ENCODE measurements around the gene MCF2L2.

Gene MCF2L2

DNA sequence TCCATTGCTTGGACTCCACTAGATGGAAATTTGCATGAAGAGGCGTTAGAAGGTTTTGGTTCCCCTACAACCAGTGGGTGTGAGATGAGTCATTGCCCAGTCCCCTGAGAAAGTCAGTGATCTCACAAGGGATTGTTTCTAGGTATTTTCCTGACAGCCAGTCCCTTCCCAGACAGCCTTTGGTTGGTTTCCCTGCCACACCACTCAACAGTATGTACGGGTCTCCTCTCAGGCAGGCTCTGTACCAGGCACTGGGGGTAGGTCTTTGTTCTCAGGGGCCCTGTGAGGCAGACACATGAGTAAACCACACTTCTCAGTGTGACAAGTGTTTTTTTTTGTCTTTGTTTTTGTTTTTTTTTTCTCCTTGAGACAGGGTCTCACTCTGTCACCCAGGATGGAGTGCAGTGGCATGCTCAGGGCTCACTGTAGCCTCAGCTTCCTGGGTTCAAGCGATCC, 269.8 kb downstream of the MCF2L2 start:
- DNase-seq = peak; percentile 62

DNA sequence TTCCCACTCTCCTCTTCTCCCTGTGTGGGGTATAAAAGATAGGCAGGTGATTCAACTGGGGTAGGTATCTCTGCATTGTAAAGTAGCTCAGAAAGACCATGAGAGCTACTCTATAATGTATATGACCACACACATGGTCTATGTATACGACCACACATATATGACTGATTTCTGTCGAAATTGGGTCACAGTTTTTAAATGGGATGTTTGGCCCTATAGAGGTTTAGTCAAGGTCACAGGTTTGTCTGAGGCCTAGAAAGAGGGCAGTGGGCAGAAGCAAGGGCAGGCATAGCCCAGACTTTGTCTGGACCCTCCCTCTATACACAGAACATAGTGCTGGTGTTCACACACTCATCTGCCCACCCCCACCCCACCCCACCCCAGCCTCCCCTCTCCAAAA, 270.3 kb downstream of the MCF2L2 start:
- no peak for DNase-seq

DNA sequence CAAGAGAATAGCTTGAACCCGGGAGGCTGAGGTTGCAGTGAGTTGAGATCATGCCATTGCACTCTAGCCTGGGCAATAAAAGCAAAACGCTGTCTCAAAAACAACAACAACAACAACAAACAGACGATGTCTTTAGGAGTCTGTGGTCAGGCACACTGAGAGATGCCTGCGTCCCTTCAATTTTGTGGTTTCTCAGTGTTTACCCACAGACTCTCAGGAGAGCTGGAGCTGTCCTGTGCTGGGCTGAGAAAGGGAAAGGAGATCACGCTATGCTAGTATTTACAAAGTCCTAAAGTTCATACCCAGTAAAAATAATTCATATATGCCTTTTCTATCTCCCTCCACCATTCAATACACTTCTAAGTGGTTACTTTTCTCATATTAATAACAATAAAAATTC, 272.2 kb downstream of the MCF2L2 start:
- no peak for DNase-seq

DNA sequence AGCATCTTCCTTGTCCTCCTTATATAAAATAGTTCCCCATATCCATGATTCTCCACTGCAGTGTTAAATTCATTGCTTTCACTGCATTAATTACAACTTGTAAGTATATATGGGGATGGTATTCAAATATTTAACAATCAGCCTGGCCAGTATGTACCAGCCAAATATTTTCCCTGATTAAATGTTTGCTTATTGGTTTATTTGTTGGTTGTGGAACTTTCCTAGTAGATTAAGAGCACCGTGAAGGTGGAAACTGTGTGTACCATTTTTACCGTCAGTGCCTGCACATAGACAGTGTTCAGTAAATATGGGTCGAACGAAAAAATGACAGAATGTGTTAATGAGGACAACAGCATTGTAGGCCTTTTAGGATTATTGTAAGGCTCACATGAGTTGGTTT, 272.9 kb downstream of the MCF2L2 start:
- DNase-seq = no peak

DNA sequence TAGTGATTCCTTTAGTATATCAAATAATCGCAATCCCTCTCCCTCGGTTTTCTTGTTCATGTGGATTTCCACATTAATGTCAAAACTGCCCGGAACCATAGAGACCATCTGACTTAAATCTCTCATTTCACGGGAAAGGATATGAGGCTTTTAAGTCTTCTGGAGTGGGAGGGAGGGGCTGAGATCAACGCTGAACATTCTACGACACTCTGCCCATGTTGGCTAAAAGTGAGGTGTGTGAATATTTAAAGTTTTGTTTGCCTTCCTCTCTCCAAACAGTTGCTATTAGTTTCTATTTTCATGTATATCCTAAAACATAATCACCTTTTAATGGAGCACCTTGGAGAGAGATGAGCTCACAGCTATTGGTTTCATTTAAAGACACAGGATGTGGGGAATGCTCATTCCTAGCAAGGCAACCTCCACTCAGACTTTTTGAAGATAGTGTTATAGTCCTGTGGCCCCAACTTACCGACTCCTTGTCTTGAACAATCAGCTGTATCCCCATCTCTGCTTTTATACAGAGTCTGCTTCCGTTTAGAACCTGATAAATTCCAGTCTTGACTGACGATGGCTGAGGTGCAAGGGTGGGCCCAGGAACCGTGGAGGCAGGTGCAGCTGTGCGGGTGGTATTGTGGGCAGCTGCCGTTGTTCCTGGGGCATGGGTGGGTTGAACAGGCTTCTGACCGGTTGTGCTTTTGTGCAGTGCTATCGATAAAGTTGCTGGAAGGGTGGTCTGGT, 275.0 kb downstream of the MCF2L2 start:
- DNase-seq = no peak

DNA sequence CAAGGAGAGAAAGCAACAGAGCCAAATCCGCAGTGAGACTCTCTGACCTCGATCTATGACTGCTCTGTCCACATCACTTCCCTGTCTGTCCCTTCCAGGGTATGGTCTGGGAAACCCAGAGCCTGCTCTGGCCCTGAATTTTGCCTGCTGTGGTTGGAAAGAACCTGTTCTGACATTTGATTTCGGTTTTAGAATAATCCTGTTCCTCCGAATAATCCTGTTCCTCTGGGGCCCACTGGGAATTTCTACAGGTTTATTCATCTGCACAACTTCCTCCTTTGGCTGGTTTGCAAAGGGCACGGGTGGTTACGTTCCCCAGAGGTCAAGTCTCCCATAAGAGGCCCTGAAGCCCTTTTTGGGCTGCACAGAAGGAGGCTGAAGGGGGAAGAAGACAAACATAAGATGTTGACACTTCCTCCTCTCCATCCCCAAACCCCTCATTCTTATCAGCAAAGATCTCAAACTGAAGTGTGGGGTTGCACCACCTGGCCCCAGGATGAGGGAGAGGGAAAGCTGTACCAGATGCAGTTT, 276.5 kb downstream of the MCF2L2 start:
- DNase-seq = no peak

DNA sequence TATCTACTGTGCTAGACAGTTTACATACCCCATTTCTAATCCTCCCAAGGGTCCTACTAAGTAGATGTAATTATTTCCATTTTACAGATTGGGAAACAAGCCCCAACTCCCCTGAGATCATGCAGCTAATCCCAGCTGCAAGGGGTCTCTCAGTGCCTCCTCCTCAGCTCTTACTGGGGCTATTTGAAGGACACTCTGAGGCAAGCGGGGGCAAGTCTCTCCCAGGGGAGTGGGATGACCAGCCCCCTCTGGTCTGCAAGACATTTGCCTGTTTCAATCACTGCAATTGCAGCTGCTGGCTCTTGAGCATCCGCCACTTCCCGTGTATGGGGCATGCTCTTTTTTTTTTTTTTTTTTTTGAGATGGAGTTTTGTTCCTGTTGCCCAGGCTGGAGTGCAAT, 277.3 kb downstream of the MCF2L2 start:
- no peak for DNase-seq

DNA sequence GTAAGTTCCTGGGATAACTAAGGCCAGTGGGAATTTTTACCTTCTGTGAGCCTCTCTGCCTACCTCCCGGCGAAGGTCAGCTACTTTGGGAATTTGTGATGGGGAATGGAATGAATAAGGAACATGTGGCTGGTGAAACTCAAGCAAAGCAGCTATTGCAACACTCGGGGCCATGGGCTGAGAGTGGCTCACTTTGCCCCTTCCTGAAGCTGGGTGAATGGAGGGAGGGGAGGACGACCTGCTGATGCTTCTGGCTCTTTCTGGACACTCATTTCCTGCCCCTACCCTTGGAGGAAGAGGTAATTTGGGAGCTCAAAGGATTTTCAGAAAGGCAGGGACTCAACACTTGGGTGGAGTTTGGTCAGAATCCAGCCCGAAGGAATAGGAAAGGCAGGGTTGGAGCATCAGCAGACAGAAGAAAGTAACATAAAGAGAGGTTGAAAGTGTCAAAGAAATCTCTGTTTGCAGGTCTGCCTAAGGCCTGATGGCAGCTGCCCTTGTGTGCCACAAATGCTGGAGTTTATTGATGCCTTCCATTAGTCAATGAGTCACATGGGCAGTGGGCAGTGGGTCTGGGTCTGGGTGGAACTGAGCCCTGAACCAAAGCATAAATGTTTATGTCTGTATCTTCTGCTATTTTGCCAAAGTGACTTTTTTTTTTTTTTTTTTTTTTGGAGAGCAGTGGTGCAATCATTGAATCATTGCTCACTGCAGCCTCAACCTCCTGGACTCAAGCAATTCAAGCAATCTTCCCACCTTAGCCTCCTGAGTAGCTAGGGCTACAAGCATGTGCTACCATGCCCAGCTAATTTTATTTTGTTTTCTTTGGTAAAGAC, 278.3 kb downstream of the MCF2L2 start:
- no peak for DNase-seq

DNA sequence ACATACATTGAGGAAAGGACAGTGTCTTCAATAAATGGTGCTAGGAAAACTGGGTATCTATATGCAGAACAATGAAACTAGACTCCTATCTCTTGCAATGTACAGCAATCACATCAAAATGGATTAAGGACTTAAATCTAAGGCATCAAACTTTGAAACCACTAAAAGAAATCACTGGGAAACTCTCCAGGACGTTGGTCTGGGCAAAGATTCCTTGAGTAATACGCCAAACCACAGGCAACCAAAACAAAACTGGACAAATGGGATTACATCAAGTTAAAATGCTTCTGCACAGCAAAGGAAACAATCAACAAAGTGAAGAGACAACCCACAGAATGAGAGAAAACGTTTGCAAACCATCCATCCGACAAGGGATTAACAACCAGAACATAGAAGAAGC, 280.4 kb downstream of the MCF2L2 start:
- DNase-seq = no peak

DNA sequence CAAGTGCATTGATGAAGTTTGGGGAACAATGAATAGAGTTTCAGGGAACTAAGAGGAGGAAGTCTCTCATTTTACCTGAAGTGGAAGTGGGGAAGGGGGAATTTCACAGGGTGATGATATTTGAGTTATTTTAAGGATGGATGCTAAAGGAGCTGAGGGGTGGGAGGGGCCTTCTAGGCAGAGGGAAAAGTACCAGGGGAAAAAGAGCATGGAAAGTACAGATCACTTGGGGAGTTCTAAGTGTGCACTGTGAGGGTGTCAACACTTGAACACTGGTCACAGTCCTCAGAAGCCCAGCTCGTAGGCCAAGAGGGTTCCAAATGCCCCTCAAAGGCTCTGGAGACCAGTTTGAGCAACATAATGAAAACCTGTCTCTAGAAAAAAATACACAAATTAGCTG, 284.1 kb downstream of the MCF2L2 start:
- no peak for DNase-seq

DNA sequence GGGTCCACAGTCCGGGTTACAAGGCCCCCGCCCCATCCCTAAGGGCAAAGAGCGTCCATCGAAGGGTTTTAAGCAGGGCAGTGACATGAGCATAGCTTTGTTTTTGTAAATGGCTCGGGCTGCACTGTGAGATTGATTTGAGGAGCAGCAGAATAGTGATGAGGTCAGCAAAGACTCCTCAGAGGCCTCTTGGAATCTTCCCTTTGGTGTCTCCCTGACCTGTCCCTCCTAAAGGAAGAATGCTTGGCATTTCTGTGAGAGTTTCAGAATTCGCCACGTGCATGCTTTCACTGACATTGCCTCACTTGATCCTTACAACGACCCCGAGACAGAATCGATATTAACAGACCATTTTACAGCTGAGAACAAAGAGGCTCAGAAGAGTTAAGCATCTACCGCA, 286.2 kb downstream of the MCF2L2 start:
- no peak for DNase-seq

DNA sequence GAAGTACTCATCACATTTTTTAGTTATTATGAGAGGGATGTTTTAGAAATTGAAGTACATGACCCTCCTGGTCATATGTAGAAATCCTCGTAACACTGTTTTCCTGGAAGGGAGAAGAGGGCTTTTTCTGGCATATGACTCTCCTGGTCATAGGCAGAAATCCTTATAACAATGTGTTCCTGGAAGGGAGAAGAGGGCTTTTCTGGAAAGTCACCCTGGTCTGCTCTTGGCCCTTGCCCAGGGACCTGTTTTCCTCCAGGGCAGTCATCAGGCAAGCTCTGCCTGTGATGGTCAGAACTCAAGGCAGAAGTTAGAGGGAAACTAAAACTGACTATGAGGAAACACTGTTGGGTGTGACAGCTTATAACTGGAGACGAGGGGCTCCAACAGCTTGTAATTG, 293.6 kb downstream of the MCF2L2 start:
- no peak for DNase-seq

DNA sequence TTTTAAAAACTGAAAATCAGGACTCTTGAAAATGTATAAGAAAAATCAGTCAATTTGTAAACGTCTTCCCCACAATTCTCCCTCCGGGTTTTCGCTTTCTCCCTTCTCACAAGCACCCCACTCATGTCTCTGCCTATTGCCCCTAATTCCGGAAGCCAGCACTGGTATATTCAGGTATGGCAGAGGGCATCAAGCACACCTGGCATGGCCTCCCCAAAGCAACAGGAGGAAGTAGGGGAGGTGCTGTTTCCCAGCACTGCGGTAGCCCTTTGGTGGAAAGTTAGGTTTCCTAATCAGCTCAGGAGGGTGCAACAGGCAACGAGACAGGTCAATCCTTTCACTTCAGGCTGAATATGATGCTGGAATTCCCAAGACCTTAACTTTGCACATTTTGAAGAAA, 296.0 kb downstream of the MCF2L2 start:
- DNase-seq = no peak

DNA sequence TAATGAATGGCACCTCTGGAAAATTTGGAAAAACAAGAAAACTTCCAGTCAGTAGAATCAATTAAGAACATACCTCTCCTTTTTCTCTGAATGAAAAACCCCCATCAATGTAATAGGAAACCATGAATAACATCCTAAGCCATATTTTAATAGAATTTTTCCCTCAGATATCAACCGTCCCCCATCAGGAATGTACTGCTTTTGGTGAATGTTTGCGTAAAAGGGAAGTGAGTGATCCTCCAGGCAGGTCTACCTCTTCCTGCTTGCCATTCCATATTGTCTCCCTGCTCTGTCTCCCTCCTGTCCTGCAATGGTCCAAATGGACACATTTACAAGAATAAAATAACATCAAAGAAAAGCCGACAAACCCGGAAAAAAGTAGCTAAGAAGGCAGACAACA, 296.7 kb downstream of the MCF2L2 start:
- no peak for DNase-seq

DNA sequence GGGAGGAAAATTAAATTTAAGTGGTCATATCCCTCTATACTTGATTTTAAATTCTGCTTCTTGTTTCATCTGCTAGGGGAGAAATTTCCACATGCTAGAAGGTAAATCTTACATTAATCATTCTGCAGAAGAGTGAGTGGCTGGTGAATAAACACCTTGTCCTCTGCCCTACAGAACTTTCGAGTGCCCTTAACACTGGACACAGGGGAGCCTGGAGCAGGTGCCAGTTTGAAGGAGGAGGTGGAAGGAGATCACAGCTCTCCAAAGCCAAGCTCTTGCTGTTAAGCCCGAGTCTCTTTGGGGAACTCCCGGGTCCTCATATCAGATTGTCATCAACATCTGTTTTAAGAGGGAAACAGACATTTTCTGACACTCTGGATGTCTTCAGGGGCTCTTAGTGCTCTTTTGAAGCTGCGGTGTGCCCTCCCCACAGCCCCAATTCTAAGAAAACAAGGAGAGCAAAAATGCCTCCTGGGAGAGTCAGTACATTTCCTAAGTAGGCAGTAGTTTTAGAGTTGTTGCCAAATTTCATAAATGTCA, 297.2 kb downstream of the MCF2L2 start:
- DNase-seq = no peak

DNA sequence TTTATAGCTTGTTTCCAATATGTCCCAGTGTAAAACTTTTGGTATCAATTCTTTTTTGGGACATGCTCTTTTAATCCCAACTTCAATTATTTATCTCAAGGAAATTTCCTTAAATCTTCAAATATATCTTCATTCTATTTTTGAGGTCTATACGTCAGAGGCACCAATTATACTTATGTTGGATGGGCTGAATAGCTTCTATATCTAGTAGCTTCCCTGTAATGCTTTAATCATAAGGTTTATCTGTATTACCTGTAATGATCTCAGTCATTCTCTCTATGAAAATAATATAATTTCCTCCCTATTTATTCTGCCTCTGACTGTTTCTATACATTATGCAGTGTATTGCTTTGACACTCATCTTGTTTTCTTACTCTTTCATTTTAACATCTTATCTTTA, 299.2 kb downstream of the MCF2L2 start:
- DNase-seq = no peak

DNA sequence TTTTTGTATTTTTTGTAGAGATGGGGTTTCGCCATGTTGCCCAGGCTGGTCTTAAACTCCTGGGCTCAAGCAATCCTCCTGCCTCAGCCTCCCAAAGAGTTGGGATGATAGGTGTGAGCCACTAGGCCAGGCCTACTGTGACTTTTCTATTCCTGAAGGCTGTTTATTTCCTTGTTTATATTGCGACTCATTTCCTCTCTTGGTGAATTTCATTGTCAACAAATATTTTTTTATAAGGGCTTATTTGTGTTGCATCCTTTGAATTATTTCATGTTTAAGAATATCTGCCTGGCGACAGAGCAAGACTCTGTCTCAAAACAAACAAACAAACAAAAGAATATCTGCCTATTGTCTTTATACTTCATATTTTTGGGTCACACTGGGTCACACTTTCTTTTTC, 299.7 kb downstream of the MCF2L2 start:
- no peak for DNase-seq

Data from stimulated activated CD8-positive, alpha-beta memory T cell treated with anti-CD3 and anti-CD28 coated beads, Interleukin-4, amount 100 ng/mL, for 48 hours (primary cell).